ENCODE data around the gene PRSS22.
A peak's percentile ranks its signal among the peaks of the same experiment; 100 is the strongest.

The PRSS22 gene

GRCh38 chr16:2879854-2880508, 22.0 kb upstream of the PRSS22 start:
- DNase-seq (ENCODE audit: low read depth): no peak

DNA sequence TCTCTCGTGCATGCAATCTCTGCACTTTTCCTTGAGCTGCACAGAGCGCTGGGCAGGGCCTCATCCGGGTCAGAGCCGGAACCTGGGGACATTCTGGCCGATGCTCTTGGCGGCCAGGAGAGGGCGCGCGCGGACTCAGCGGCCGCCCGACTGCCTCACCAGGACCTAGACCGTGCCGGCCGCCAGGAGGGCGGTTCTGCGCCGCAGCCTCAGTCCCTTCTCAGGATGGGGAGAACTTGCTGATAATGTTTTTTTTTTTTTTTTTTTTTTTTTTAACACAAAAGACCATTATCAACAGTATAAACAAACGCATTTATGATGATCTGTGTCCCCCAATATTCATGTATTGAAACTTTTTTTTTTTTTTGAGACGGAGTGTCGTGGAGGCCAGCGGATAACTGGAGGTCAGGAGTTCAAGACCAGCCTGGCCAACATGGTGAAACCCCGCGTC, 17.0 kb upstream of the PRSS22 start:
- DNase-seq (ENCODE audit: low read depth): peak; percentile 71

- no peak for DNase-seq (ENCODE audit: low read depth)
Observed at GRCh38 chr16:2874032-2874911, 16.3 kb upstream of the PRSS22 start.

DNA sequence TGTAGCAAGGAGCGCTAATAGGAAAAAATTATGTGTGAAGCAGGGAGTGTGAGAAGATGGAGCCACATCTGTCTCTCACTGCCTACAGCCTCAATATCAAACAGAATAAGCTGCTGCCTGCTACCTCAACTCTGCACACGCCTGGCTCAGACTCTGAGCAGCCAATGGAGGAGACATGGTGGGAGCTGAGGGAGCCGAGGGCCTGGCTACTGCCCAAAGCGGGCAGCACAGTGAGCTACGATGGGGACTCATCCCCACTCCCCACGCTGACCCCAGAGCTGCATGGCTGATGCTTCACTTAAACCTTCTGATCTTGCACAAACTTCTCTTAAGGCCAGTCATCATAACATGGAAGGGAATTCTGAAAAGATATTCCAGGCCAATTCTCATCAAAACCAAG, 14.0 kb upstream of the PRSS22 start:
- DNase-seq (ENCODE audit: low read depth): no peak

- DNase-seq (ENCODE audit: low read depth): peak; percentile 96
Observed at GRCh38 chr16:2867987-2868789, 10.2 kb upstream of the PRSS22 start.

GRCh38 chr16:2867661-2867986, 9.7 kb upstream of the PRSS22 start:
- DNase-seq (ENCODE audit: low read depth): no peak

- DNase-seq (ENCODE audit: low read depth): no peak
Observed at GRCh38 chr16:2866431-2866830, 8.5 kb upstream of the PRSS22 start.

DNA sequence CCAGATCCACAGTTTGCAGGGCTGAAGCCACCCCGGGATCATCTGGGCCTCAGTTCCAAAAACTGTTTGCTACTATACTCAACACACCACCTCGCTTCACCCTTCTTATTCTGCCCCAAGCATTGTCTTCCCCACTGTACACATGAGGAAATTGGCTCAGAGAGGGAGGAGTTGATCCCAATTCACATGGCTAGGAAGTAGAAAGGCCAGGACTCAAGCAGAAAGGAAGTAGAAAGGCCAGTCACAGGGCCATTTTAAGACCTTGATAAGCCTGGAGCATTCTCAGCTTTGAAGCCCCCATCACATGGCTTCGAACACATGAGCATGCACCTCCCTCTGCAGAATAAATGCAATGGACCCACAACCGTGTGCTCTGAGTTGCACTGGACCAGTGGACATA, 7.7 kb upstream of the PRSS22 start:
- DNase-seq (ENCODE audit: low read depth): no peak

DNA sequence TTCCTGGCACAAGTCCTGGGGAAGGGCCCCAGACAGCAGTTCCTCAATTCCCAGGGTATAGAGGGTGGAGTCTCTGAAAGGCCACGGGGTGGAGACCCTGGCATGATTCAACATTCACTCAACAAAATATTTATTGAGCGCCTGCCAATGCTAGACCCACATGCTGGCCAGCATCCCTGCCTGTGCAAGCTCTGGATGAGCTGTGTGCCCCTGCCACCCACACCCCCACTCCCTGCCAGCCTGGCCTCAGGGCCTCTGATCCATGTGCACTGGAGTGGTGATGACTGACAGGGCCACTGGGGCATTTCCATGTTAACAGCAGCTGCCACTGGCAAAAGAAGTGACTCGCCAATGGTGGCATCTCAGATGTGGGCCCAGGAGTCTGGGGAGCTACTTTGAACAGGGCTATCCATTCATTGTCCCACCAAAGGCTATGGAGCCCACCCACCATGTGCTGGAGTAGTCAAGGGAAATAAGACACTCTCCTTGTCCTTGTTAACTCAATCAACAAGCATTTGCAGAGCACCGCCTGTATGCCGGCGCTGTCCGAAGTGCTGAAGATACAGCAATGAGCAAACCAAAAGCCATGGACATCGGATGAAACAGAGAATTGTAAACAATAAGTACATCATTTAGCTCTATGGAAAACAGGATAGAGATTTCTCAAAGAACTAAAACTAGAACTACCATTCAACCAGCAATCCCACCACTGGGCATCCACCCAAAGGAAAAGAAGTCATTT, 3.0 kb upstream of the PRSS22 start:
- DNase-seq (ENCODE audit: low read depth): no peak

- no peak for DNase-seq (ENCODE audit: low read depth)
Observed at GRCh38 chr16:2859686-2860265, 1.8 kb upstream of the PRSS22 start.

DNA sequence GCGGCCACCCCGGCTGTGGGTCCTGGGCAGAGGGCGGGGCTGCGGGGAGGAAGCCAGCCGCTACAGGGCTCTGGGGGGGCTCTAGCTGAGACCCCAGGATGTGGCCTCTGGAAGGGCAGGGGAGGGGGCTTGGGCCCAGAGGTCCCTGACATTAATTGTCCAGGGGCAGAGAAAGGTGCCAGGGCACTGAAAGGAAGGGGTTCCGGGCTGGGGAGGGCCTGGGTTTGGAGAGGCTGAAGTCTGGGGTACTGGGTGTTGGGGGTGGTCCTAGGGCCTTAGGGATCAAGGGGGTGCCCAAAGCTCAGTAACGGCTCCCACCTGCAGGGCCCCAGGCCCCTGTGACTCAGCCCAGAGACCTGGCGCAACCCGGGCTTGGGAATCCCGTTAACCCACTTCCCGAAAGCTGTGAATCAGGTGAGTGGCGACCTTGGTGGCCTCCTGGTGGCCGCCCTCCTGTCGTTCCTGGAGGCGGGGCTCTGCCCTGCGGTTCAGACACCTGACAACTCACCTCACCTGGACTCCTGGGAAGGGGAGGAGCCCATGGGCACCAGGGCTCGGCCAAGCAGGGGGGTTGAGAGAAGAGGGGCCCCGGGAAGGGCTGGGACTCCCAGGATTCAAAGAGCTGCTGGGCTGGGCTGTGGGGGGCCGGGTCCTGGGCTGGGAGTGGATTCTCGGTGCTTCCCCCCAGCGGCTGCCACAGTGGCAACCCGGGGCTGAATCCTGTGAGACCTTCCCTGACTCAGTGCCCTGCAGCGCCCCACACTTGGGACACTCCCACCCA, 465 bp upstream of the PRSS22 start:
- no peak for DNase-seq (ENCODE audit: low read depth)

GRCh38 chr16:2856686-2857450, 1.1 kb downstream of the PRSS22 start:
- DNase-seq (ENCODE audit: low read depth): no peak

DNA sequence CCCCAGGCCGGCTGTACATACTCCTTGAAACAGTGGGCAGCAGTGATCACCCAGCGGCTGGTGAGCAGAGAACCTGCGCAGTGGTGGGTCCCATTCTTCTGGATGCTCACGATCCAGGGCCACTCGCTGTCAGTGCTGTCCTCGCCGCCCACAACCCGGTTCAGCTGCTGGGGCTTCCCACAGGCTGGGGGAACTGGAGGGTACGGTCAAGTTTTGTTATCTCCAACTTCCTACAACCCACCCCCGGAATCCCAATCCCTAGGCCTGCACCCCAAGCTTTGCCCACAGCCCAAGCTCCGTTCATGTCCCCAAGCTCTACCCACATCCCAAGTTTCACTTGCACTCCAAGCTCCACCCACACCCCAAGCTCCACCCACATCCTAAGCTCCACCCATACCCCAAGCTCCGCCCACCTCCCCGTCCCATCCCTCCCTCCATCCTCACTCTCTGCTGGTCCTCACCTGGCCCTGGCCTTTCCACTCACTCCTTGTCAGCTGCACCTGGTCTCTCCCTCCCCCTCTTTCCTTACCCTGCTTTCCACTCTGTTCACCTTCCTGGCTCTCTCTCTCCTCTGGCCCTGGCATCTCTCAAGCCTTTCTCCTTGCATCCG, 1.8 kb downstream of the PRSS22 start:
- no peak for DNase-seq (ENCODE audit: low read depth)

GRCh38 chr16:2855536-2855935, 2.4 kb downstream of the PRSS22 start:
- no peak for DNase-seq (ENCODE audit: low read depth)

DNA sequence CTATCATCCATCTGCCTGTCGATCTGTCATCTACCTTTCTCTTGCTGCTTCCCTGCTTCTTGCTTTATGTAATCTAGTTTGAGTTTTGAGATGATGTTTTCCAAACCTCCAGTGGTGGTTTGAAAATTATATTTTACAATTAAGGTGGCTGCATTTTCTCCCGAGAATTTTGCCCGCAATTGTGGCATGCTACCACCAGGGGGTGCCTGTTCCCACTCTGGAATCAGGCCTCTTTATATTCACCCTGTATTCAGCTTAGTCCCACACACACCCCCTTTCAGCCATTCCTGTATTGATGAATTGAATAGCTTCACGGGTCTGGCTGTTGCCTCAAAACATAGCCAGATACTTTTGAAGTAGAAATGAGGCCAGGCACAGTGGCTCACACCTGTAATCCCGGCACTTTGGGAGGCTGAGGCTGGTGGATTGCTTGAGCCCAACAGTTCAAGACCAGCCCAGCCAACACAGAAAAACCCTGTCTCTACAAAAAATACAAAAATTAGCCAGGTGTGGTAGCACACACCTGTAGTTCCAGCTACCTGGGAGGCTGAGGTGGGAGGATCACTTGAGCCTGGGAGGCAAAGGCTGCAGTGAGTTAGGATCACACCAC, 3.2 kb downstream of the PRSS22 start:
- DNase-seq (ENCODE audit: low read depth): no peak

DNA sequence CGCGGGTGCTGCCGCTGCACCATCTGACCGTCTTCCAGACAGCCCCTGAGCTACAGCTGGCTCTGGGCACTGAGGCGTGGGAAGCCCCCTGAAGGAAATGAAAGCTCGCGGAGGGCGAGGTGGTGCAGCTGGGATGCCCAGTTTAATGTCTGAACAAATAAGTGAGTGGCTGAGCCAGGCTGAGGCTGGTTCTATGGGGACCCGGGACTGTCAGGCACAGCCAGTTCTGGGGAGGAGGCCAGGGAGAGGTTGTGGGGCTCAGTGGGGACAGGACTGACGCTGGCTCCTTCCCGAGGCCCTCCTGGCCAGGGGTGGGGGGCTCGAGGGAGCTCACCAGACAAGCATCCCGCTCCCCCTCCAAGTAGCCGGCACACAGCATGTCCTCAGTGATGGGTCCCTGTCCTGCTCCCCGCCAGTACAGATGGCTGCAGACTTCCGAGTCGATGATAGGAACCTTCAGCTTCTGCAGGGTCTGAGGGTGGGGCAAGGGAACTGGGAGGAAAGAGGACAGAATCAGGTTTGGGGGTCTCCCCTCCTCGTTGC, 4.4 kb downstream of the PRSS22 start:
- no peak for DNase-seq (ENCODE audit: low read depth)

DNA sequence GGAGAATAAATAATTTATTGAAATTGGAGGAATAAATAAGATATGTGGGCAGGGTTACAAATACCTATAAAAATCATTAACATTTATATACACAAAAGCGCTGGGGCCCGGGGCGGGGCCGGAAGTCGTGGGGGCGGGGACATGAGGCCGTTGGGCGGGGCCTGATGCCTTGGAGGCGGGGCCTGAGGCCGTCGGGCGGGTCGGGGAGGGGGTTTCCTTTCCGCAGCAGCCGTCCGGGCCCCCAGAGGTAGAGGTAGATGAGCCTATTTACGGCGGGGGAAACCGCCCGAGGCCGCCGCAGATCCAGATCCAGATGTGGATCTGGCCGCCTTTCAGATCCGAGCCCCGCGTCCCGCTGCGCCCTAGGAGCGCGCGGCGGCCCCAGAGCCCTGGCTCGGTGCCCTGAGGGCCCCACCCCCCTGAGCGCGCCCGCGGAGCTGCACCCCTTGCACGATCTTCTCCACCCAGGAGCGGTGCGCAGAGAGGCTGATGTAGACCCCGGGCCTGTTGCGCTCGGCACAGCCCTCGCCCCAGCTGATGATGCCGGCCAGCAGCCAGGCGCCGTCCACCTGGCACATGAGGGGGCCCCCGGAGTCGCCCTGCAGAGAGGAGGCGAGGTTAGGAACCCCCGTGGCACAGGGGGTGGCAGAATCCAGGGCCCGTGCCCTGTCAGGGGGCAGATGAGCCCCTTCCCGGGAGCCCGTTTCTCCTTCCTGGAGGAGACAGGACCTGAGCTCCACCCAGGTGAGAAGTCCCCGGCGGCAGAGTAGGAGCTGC, 5.1 kb downstream of the PRSS22 start:
- DNase-seq (ENCODE audit: low read depth): no peak

All from activated T-cell treated with anti-CD3 and anti-CD28 coated beads for 48 hours (primary cell).